Measurements from ENCODE around the gene PURA.
"Not testable (repeated sequence)": the region's sequence is repeated elsewhere in the genome, so short reads cannot be mapped to it uniquely, and the experiment has no call there.

The PURA gene

DNA sequence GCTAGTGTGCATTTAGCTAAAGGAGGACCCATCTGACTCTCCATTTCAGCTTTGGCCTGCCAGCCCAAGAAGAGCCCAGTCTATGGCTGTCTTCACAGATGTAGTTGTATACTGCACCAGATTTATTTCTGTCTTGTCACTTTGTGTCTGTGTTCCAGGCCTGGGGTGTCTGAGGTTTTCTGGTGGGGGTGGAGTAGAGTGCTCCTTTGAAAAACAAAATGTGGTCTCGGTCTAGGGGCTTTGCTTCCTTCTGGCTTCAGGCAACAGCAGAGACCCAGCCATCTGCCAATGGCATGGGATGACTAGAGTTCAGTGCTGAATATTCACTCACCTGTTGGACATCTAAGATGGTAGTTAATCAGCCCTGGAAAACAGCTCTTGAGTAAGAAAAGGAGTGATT, 22.7 kb downstream of the PURA start:
- no peak for DNase-seq

DNA sequence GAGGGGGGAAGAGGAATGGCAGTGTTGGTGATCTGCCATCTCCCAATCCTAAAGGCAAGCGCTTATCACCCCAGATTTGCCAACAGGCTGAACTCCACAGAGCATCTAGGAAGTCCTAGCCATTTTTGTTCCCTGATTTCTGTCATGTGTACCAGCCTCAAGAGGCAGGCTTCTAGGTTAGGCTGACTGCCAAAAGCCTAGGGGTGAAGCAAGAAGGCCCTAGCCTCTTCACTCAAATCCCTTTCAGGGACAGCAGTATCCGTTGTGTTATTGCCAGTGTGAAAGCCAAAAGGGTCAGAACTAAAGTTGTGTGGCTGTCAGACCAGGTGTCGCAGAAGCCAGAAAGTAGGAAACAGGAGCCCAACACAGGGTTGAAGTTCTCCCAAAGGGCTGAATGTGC, 26.5 kb downstream of the PURA start:
- no peak for DNase-seq

DNA sequence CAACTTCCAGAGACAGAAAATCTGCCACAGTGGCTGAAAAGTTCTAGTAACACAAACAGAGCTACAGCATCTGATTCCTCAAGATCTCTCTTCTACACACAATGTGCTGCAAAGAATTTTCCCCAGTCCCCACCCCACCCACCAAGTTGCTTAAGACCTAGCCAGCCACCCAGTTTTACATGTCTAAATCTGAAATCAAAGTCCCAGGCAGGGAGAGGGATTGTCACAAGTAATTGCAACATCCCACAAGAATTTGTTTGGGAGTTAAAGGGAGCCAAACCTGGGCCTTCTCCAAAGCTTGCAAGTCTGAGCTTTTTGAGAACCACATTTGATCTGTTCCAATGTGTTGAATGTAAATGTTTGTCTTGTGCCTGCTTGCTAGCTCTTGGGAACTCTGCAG, 27.3 kb downstream of the PURA start:
- DNase-seq: no peak

DNA sequence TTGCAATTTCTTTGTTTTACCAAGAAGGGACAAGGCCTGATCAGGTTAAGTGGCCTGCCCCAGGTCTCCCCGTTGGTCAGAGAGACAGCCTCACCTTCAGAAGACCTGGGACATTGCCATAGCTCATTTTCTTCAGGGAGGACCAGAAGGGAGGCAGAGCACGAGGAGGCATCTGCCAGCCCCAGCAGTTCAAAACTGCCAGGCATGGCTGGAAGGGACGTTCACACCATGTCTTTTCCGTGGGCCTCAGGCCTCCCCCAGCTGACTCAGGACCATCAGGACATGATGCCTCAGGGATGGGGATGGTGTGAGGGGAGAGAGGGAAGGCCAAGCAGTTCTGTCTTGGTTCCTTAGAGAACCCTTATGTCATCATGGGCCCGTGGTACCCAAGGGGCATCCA, 28.3 kb downstream of the PURA start:
- no peak for DNase-seq

DNA sequence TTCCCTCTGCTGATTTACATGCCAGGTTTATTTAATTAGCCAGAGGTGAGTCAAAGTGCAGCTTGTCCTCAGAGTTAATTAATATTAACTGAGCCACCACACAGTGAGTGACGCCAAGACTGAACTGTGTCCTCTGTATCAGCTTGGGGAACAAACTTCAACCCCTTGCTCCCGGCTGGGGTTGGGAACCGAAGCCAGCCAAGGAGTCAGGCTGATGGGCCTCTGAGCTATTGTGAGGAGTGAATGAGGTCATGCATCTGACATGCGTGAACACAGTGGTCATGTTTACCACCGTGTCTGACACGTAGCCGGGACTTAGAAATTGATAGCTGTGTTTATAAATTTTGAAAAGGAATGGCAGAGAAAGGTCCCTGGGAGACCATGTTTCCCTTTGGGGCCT, 28.9 kb downstream of the PURA start:
- no peak for DNase-seq

DNA sequence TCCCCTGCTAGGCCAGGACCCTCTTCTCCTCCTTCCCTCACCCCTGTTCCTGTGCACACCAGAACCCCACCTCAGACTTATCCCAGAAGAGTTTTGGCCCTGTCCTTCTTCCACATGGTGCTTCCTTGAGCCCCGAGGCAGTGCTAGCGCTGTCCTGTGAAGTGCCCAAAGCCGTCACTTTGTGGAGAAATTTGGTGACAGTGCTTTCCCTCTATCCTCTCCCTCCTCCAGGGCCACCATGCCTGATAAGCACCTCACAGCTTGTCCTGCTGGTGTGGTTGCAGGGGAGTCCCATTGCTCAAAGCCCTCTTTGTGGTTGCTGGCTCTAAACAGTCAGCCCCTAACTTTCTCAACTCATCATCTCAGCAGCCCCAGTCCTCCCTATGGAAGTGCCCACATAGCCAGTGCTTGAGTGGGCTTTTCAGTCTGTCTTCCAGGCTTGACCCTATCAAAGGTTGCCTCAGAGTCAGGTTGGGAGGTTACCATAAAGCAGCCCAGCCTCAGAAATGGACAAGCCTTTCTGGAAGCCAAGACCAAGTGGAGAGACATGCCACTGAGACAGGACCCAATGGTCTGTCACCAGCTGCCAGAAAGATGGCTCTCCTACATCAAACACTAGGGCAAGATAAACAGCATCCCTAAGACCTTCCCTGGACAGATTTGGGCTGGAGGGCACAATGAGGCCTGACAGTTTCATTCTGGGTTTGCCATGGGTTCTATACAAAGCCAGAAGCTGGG, 29.8 kb downstream of the PURA start:
- DNase-seq: no peak

DNA sequence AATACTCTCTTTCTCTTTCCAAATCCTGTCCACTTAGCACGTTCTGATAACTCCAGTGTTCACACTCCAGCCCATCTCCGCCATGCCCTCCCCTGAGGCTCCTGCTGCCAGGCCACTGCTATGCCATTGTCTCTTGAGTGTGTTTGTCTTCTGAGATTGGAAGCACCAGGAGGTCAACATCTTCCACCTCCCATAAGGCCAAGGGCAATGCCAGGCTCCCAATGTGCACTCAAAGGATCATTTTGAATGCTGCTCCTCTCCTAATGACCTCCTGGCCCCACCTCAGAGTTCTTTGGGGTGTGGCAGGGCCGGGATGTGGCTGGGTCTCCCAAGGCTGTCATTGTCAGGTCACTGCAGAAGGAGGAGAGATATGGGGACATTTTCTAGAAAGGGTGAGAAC, 31.3 kb downstream of the PURA start:
- DNase-seq: no peak

DNA sequence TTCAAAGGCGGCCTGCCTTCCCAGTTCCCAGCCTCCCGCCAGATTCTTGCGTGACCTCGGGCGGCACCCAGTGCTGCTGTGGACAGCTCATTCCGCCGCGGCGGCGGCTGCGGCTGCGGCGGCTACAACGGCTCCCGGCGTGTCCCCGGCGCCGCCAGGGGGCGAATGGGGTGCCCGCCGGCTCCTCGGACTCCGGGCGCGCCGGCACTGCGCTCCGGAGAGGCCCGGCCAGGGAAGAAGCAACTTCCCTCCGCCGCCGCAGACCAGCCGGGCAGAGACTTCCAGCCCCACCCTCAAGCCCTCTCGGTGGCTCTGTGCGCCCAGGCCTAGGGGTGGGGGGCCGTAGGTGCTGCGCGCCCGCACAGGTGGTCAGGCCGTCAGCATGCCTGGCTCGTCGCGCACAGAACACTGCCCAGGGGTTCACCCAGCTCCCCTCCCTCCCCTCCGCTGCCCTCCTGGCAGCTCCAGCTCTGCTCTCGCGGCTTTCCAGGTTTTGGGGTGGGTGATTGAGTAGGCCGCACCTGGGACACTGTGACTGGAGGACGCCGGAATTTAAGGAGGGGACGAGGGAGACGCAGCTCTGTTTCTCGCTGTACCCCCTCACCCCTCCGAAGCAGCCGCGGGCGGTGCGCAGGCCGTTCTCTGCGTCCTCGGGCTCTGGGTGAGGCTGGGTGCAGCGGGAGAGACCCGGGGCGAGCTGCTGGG, 32.1 kb downstream of the PURA start:
- DNase-seq: peak; percentile 41

DNA sequence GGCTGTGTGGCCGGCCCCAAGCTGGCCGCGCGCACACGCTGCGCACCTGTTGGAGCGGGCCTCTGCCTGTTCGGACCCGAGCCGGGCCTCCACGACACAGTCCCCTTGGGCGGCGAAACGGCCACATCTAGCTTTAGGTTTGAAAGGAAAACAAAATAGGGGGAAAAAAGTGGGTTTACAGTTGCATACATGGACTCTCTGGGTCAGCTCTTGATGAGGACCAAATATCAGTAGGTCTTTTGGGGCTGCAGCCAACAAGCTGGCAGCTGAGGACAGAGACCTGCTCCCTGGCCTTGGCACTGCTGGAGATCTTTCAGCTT, 32.6 kb downstream of the PURA start:
- no peak for DNase-seq

DNA sequence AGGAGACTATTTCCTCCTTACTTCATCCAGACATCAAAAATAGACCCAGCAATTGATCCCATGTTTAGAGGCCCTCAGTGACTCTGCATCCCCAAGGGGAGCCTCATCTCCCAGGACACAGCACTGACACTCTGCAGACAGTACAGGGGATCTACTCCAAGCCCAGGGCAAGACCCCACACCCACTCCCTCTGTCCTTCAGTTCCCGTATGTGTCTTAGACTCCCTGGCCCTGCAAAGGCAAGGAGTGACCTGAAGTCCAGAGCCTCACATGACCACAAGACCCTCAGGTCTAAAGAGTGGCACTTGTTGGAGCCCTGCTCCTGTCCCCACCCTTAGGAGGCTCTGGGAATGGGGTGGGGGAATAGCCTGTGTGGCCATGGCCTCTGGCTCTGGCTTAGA, 33.6 kb downstream of the PURA start:
- DNase-seq: no peak

DNA sequence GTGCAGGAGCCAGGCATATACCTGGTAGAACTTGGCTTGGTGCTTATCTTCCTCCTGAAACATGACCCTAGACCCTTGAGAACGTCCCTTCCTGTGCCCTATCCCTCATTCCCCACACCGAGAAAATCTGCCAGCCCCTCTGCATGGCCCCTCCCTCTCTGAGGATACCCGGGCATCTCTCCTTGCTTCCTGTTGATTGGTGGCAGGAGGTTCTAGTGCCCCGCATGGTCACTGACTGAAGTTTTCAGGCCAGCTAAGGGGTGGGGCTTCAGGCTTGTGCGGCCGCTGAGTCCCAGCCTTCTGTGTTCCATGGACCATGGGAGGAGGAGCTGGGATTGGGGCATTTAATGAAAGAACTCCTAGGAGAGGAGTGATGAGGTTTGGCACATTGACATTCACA, 34.6 kb downstream of the PURA start:
- DNase-seq: no peak

DNA sequence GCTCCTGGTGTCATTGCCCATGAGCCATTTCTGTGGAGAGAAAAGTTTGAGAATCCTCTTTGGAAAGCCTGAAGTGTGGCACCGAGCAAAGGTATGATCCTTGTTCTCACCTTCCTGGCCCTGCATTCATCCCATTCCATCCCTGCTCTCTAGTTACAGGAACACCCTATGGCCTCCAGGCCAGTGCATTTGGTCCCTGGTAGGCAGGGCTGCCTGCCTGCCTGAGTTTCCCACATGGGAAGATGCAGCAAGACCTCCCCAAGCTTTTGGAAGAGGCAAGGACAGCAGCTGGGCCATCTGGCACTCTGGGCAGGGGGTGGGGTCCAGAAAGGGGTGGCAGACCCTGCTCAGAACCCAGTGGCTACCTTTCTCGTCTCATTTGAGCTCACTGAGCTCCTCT, 36.3 kb downstream of the PURA start:
- no peak for DNase-seq

DNA sequence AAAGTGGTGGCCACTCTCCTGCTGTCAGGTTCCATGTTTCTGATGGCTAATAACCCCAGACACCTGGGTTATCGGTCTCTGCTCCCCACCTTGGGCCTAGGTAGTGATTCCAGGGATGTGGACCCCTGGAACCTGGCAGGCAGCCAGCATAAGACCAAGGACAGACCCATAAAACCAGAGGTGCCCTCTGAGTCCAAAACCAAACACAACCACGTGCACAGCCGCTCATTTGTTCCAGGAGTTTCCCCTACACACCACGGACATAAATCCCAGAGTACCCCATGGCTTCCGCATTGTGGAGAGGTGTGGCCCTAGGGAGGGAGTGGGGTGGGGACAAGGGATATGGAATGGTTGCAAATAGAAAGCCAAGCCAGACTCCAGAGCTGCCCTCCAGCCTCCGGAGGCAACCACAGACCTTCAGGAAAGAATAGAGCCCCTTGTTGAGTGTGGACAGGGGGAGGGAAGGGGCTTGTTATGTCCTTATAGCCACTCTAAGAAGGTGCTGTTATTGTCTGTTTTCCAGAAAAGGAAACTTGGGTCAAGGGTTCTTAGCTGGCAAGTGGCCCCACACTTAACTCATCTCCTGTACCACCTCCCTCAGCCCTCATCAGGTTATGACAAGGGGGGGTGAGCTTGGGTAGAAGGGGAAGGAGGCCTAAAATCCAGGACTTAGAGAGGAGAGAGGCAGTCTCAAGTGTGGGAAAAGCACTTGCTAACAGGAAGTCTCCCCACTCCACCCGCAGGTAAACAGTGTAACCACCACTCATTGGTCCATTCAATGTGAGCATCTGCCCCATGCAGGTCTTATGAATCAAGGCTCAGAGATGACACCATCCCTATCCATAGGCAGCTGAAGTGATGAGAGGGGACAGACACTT, 37.5 kb downstream of the PURA start:
- no peak for DNase-seq

DNA sequence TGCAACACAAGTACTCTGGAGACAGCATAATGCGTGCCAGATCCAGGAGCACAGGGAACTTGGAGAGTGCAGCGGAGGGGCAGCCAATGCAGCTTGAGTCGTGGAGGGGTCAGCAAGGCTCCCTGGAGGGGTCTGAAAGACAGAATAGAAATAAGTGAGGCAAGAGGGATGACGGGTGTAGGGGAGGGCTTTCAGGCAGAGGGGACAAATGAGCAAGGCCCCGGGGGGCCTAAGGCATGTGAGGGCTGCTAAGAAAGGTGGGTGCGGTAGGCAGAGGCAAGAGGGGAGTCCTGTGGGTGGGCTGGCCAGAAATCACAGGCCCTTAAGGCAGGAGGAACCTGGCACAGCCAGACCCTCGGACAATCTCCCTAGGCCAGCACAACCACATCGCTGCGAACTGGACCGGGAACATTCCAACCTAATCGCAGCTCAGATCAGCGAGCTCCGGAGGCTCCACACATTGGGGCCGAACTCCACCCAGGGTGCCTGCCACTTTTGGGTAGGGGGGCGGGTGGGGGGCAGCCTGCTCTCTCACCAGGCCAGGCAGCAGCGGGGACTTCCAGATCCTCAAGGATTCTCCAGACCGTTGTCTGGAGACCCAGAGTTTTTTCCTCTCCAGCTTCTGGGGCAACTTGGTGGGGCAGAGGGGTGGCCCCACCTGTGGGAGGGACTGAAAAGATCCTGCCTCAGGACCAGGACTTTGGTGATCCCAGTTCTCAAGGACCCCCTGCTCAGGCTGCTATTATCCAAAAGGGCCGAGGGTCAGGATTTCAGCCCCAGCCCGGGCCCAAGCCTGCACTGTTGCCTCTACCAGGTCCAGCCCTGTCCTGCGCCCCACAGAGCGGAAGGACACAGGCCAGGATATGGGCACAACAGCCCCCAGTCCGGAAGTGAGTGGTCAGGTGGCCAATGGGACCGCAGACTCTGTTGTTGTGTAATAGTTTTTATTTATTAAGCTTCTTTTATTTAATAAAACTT, 38.4 kb downstream of the PURA start:
- DNase-seq: no peak

DNA sequence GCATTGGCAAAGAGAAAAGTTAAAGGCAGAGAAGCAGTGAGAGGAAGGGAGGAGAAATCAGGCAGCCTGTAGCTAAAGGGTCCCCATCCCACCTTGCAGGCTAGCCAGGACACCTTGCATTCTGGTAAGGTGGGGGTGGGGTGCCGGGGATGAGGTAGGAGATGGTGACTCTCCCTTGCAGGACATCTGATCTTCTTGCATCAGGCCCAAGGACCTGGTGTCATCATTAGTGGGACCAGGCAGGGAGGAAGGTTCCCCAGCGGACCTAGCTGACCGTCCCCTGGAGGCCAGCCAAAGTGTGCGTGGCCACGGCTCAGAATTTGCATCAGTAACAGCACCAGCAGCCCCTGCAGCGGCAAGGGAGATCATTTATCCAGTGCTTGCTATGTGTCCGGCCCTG, 39.3 kb downstream of the PURA start:
- no peak for DNase-seq

DNA sequence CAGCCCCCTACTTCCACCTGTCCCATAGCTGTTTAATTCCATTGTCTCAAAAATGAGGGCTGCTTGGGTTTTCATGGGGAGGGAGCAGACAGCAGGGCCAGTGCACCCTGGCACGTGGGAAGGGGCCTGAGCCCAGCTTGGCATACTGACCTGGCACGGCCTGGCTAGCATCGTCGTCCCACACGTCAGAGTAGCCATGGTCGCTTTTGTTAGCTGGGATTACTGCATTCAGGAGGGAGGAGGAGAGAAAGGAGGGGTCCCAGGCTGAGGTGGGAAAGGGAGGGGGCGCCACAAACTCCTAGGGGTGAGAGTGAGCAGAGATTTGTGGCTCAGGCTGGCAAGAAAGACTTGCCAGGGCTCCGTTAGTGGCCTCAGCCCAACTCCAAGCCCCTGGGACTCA, 40.0 kb downstream of the PURA start:
- no peak for DNase-seq

DNA sequence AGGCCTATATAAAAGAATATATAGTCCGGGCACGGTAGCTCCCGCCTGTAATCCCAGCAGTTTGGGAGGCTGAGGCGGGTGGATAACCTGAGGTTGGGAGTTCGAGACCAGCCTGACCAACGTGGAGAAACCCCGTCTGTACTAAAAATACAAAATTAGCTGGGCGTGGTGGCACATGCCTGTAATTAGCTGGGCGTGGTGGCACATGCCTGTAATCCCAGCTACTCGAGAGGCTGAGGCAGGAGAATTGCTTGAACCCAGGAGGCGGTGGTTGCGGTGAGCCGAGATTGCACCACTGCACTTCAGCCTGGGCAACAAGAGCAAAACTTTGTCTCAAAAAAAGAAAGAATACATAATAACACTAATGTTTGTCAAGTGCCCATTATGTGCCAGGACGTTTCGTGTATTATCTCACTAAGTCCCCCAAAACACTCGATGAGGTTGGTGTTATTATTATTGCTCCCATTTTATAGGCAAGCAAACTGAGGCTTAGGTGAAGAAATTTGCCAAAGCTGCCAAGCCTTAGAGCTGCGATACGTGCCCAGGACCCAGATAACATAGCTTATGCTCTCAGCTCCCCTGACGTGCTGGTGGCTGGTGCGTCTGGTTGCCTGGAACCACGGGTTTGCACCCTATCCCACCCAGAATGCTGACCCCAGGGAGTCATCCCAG, 40.9 kb downstream of the PURA start:
- not testable (repeated sequence) for DNase-seq

DNA sequence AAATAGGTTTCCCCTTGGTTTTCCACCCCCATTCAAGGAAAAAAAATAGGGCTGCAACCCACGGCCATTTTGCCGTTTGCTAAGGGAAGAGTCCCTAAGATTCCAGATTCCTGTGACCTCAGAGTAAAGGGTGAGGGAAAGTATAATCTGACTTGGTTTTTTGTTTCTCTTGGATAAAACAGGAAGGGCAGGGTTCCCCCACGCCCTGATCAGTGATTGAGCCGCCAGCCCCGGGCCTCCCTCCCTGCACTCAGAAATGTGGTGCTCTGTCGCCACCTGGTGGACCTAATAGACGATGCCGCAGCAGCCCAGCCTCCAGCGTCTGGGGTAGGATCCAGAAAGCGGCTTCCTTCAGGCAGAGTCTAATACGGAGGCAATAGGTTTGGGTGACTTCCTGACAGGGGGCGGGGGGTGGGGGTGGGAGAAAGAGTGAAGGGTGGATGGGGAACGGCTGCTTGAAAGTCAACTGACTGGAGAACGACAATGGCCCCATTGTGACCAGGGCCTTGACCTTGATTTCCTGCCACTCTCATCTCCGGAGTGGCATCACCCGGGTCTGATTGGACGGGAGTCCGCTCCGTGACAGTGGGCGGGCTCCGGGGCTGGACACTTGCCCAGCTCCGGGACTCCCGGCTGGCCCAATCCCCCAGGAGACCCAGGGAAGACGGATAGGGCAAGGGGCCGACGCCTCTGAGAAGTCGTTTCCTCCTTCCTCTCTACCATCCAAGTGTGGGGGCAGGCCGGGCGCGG, 43.3 kb downstream of the PURA start:
- peak; percentile 75 for DNase-seq

DNA sequence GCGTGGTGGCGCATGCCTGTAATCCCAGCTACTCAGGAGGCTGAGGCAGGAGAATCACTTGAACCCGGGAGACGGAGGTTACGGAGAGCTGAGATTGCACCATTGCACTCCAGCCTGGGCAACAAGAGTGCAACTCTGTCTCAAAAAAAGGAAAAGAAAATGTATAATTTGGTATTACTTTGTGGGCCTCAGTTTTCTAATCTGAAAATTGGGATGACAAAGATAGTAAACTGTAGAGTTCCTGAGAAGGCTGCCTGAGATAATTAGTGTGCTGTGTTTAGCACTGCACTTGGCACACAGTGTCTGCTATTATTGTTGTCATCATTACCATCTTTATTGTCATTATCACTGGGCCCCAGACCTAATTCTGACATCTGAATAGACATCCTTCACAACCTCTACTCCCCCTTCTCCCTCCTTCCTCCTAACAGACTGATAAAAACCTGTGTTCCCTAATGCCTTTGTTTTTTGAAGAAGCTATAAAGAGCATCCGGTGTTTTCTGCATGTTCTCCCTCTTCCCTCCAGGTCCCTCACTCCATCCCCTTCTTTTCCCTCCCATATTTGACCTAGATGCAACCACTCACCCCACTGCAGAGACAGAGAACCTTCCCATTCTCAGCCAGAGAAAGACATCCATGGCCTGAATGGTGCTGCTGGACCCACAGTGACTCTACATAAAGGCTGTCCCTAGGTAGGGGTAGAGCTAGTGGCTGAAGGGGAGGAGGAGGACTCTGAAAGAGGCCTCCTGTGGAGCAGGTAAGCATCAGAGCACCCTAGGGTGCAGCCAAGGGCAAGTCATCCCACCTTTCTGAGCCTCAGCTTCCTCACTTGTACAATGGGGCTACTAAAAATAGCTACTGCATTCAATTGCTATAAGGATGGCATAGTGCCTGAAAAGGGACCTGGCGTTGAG, 45.4 kb downstream of the PURA start:
- no peak for DNase-seq

DNA sequence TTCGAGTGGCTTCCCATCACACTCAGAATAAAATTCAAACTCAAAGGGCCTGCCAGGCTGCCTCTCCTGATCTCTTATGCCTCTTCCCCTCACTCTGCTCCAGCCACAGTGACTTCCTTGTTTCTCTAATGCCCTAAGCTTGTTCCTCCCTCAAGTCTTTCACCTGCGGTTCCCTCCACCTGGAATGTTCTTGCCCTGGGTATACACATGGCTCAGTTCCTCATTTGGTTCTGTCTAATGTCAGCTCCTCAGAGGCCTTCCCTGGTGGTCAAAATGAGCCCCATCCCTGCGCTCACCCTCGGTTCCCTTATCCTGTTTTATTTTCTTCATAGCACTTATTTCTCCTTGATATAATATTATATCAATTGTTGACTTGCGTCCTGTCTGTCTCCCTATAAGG, 48.4 kb downstream of the PURA start:
- DNase-seq: no peak
